NCI-H2107 treated with DMSO at 0.1 percent for 48 hours (cell line): ENCODE measurements around the gene NRP1.
"Not testable (repeated sequence)": the region's sequence is repeated elsewhere in the genome, so short reads cannot be mapped to it uniquely, and the experiment has no call there.

ENCODE experiments used
- DNase-seq: peaks from one replicate; lab custom pipeline; 2025; ENCODE audit not compliant: unreplicated experiment; lab: John Stamatoyannopoulos, UW

Gene NRP1

GRCh38 chr10:33154590-33154989 lies 179.9 kb downstream of the NRP1 start:
- no peak for DNase-seq

GRCh38 chr10:33153968-33154327 lies 180.5 kb downstream of the NRP1 start:
- no peak for DNase-seq

GRCh38 chr10:33153251-33153967 lies 181.1 kb downstream of the NRP1 start:
- DNase-seq, result no peak

DNA sequence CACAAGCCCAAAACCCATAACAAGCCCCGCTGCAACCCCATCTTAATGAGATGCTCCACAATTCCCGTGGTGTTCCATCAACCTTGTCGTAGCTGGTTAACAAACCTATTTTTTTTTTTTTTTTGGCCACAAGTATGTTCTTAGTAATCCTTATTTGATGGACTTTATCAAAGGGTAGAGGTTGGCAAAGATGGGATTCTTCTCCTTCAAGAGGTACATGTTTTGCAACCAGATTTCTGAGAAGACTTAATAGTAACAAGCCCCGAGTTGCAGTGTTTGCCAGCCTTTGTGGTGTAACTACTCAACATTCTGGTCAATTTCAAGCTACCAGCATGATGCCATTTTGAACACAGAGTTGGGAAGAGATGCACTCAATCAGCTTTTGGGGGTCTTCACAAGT lies 181.7 kb downstream of the NRP1 start:
- no peak for DNase-seq

GRCh38 chr10:33152146-33152545 lies 182.3 kb downstream of the NRP1 start:
- no peak for DNase-seq

GRCh38 chr10:33151344-33151864 lies 183.1 kb downstream of the NRP1 start:
- no peak for DNase-seq

GRCh38 chr10:33150889-33151288 lies 183.6 kb downstream of the NRP1 start:
- no peak for DNase-seq

- no peak for DNase-seq
These were observed 184.3 kb downstream of the NRP1 start for GRCh38 chr10:33150146-33150545.

- no peak for DNase-seq
These were observed 187.5 kb downstream of the NRP1 start for GRCh38 chr10:33147013-33147310.

DNA sequence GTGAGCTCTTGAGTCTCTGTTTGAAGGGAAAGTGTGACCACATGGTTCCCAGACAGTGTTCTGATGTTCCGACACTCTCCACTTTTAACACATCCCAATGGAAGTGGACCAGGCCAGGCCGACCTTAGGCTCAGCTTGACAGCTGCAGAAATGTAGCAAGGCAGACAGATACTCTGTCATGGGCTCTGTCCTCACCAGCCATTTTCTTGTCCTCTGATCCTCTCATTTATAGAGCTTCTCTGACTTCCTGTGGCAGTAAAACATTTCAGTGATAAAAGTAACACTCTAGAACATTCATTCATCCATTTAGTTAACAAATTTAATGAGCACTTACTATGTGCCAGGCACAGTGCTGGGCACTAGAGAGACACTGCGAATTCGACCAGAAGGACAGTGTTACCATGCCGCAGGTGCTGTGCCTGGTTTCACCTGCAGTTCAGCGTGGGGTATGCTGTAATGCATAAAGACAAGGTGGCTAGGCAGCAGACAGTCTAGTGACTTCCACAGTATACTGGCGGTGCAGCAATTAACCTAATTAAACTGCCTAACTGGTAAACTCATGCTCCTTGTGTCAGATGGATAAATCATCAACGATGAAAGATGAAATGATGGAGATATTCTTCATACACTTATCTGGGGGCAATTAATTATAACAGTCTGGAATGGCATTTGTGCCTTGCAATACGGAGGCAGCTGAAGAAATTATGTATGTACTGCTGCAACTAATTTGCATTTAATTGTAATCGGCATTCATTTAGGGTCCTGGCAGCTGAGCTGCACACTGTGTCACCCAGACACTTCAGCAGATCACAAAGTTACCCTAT lies 188.1 kb downstream of the NRP1 start:
- DNase-seq, result no peak

DNA sequence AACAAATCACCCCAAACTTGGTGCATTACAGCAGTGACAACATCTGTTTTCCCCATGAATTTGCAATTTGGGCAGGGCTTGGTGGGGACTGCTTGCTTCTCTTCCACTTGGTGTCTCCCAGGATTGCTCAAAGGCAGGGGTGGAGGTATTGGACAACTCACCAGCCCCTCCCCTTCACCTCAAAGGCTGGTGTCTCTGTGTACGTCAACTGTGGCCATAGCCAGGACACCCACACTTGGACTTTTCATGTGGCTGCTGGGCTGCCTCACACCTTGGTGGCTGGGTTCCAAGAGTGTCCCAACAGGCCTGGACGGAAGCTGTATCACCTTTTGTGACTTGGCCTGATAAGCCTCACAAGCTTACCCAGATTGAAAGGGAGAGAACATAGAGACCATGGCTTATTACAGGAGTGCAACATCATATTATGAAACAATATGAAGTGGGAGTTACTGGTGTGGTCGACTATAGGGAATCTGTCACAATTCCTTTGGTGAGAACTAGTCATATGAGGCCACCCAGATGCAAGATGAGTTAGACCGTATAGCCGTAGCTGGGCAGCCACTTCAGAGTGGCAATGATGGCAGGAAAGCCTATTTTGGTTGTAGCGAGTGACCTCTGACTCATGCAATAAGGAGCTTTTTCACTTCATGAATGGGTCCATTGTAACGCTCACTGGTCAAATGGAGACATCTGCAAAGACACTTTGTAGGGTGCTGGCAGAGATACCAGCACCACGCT lies 188.8 kb downstream of the NRP1 start:
- DNase-seq, result no peak

- DNase-seq, result no peak
These were observed 191.2 kb downstream of the NRP1 start for GRCh38 chr10:33143160-33143728.

DNA sequence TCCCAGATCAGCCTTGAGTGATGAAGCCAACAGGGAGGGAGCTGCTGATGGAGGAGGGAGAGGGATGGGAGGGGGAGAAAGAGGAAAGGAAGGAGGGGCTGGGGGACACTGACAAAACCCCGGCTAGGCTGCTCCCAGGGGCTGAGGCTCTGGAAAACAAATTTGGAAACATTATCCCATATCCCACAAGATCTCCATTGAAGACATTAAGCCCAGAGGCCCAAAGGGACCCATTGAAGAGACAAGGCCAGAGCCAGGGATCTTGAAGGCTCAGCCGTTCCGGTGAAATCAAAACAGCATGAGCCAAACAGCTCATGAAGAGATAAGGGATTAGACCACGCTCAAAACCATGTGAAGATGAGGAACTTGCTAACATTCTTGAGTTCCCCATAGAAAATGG lies 192.2 kb downstream of the NRP1 start:
- no peak for DNase-seq

- no peak for DNase-seq
These were observed 193.2 kb downstream of the NRP1 start for GRCh38 chr10:33141251-33141650.

GRCh38 chr10:33139181-33139646 lies 195.3 kb downstream of the NRP1 start:
- DNase-seq, result no peak

- DNase-seq, result not testable (repeated sequence)
These were observed 195.8 kb downstream of the NRP1 start for GRCh38 chr10:33138686-33139085.

DNA sequence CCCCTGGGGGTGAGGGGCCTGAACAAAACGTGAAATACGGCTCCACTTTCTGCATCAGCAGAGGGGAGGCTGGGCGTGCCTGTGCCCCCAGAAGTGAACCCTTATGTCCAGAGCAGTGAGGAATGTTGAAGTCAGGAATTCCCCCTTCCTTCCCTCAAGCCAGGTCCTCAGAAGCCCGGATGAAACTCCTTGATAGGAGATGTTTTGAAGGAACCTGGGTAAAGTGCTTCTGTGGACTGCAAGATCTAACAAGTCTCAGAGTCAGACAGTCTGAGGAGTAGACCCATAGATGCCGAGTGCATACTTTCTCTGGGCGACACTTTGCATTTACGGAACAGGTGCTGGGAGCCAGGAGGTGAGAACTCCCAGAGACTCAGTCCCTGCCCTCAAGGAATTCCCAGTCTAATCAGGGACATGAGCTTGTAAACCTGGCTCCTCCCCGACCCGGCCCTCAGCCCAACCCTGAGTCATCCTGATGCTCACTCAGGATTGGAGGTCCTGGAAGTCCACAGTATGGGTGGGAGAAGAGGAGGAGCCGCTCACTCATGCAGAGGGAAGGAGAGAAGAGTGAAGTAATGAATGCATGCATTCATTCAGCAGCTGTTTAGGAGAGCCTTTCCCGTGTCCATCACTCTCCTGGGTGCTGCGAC lies 197.0 kb downstream of the NRP1 start:
- DNase-seq, result no peak

- DNase-seq, result no peak
These were observed 197.7 kb downstream of the NRP1 start for GRCh38 chr10:33136781-33137180.

- no peak for DNase-seq
These were observed 198.2 kb downstream of the NRP1 start for GRCh38 chr10:33136271-33136670.

DNA sequence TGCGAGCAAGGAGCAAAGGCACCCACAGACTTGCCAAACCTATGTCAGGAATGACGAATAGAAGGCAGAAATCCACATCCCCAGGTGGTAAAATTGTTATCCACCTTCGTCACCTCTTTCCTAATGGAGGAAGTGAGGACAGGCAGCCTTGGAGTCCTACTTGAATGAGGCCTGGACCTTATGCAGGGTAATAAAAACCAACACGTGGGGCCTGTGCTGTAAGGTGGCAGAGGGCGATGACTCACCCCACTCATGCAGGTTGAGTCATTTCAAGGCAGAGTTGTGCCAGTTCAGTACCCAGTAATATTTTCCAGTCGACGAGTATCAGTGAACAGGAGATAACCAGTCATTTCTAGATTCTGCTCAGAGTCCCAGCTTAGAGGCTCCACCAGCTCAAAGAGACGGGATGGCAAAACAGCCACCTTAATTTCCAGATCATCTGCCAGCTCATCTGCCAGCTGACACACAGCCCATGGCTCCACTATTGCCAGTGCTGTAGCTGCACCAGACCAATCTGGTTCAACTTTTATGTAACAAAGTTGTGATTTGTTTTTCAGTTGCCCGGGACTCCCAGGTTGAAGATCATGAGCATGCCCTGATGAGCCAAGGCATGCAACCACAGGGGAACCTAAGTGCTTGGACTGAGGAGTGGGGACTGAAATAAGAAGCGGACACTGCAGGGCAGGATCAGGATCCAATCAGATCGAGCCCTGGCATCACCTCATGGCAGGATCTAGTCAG lies 200.3 kb downstream of the NRP1 start:
- no peak for DNase-seq
